Coronary artery (tissue), 2 donors: ENCODE results near the gene AP1M1.

Source experiments
- DNase-seq: peaks from one replicate; pipeline ENCODE4 v3.0.0-alpha.2; 2017; ENCODE audit warnings: low spot score
- H3K27ac ChIP-seq, 2 donors: fragments of 200-600 bp; sonication (generic); one replicate each; pipeline ENCODE4 v1.5.1; 2016 to 2019
- H3K4me3 ChIP-seq: fragments of 200-600 bp; sonication (generic); 2 replicates; pipeline ENCODE4 v1.5.1; 2016; ENCODE audit warnings: mild to moderate bottlenecking, moderate library complexity
- CTCF ChIP-seq: fragments of 200-600 bp; sonication (generic); IDR thresholded peaks from one replicate; pipeline ENCODE4 v1.5.1; 2019; ENCODE audit warnings: antibody characterized with exemption

Gene AP1M1

GRCh38 chr19:16258440-16258903, 60.8 kb downstream of the AP1M1 start:
- no peak for TF ChIP-seq CTCF
- H3K4me3 ChIP-seq, result peak overlapping the region; percentile 9
- DNase-seq, result peak; percentile 86
- H3K27ac ChIP-seq, result peak overlapping the region; percentile 82 to 87

- TF ChIP-seq CTCF, result no peak
- Histone ChIP-seq H3K27ac (peak overlapping the region; percentile 82 to 87), H3K4me3 (no peak overlapping the region)
- DNase-seq, result no peak
Measured at GRCh38 chr19:16259385-16260159, 61.9 kb downstream of the AP1M1 start.

GRCh38 chr19:16260160-16260811, 62.6 kb downstream of the AP1M1 start:
- Histone ChIP-seq H3K4me3 (no peak overlapping the region), H3K27ac (peak overlapping the region; percentile 1 to 87)
- DNase-seq, result no peak
- TF ChIP-seq CTCF, result no peak

- no peak for DNase-seq
- Histone ChIP-seq H3K27ac (peak overlapping the region in 1 of 2 donors; percentile 87), H3K4me3 (no peak overlapping the region)
- no peak for TF ChIP-seq CTCF
Measured at GRCh38 chr19:16260812-16261161, 63.1 kb downstream of the AP1M1 start.

GRCh38 chr19:16261584-16262368, 64.1 kb downstream of the AP1M1 start:
- Histone ChIP-seq H3K4me3 (no peak overlapping the region), H3K27ac (peak overlapping the region in 1 of 2 donors; percentile 22)
- no peak for DNase-seq
- TF ChIP-seq CTCF, result no peak

GRCh38 chr19:16262618-16263017, 64.9 kb downstream of the AP1M1 start:
- no peak overlapping the region for H3K4me3 ChIP-seq
- TF ChIP-seq CTCF, result no peak
- no peak overlapping the region for H3K27ac ChIP-seq
- no peak for DNase-seq
